Cardiac fibroblast (primary cell): Measurements from ENCODE around the gene ENDOD1.
A peak's percentile ranks its signal among the peaks of the same experiment; 100 is the strongest.

ENCODE experiments used
- DNase-seq, 2 donors: peaks; one replicate each; pipeline versions ENCODE4 v3.0.0 to v3.0.0-alpha.2; 2010; ENCODE audit warnings: low read depth in 2 of 2
- H3K4me3 ChIP-seq, 2 donors: replicated peaks in 1 of 2; 1 replicate in 1 of 2; 2 replicates in 1 of 2; pipeline ENCODE4 v1.5.1; 2011; ENCODE audit warnings: low read depth in 2 of 2, low read length in 2 of 2, mild to moderate bottlenecking in 2 of 2, moderate library complexity in 1 of 2
- CTCF ChIP-seq: IDR thresholded peaks from one replicate; pipeline ENCODE4 v1.5.1; 2011; ENCODE audit warnings: low read depth, mild to moderate bottlenecking, low read length, inconsistent platforms

The ENDOD1 gene

GRCh38 chr11:95092549-95093324 is 3.1 kb downstream of the ENDOD1 start:
- peak; percentile 67 to 78 for DNase-seq
- peak; percentile 71 for TF ChIP-seq CTCF
- H3K4me3 ChIP-seq, result no peak overlapping the region

DNA sequence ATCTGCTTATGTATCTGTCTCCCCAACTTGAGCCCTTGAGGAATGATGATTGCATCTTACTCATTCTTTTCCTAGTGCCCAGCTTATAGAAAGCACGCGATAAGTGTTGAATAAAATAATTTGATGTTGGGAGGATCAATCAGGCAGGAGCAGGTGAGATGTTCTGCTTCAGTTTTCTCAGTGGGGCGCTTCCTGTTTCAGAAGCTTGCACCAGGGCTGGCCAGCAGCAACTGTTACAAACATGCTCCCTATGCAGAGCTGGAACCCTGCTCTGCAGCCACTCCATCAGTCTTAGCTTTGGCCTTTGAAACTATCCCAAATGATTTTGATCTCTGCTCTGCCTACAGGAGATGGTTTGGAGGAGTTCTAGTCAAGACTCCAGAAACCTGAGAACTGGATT is 3.9 kb downstream of the ENDOD1 start:
- DNase-seq, result no peak
- no peak overlapping the region for H3K4me3 ChIP-seq
- no peak for TF ChIP-seq CTCF

GRCh38 chr11:95095858-95096587 is 6.4 kb downstream of the ENDOD1 start:
- no peak overlapping the region for H3K4me3 ChIP-seq
- DNase-seq, result peak; percentile 60 to 79
- no peak for TF ChIP-seq CTCF

DNA sequence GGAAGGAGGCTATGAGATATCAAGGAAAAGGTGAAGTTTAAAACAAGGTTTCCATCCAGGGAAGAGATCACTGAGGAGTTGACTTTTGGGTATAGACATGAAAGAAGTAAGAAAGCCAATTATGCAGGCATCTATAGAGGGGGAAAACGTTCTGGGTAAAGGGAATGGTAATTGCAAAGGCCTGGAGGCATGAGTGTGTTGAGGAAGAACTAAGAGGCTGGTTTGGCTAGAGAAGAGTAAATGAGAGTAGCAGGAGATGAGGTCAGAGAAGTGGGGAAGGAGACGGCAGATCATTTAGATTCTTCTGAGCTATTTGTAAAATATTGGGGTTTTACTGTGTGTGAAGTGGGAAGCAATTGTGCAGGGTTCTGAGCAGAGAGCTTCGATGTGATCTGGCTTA is 7.6 kb downstream of the ENDOD1 start:
- DNase-seq, result no peak
- no peak for TF ChIP-seq CTCF
- H3K4me3 ChIP-seq, result no peak overlapping the region

GRCh38 chr11:95098826-95099225 is 9.2 kb downstream of the ENDOD1 start:
- no peak for TF ChIP-seq CTCF
- no peak for DNase-seq
- H3K4me3 ChIP-seq, result no peak overlapping the region

GRCh38 chr11:95100191-95100648 is 10.6 kb downstream of the ENDOD1 start:
- DNase-seq, result no peak
- TF ChIP-seq CTCF, result no peak
- H3K4me3 ChIP-seq, result no peak overlapping the region
